Islet of Langerhans (tissue), 1 donor: ENCODE data around the gene RIMBP3C.
"Not testable (repeated sequence)": the region's sequence is repeated elsewhere in the genome, so short reads cannot be mapped to it uniquely, and the experiment has no call there.

ENCODE experiments used
- FAIRE-seq: peaks from one replicate; lab custom pipeline; 2011; peaks lifted over from hg19 to GRCh38; lab: Jason Lieb, UNC

RIMBP3C gene, protein sequence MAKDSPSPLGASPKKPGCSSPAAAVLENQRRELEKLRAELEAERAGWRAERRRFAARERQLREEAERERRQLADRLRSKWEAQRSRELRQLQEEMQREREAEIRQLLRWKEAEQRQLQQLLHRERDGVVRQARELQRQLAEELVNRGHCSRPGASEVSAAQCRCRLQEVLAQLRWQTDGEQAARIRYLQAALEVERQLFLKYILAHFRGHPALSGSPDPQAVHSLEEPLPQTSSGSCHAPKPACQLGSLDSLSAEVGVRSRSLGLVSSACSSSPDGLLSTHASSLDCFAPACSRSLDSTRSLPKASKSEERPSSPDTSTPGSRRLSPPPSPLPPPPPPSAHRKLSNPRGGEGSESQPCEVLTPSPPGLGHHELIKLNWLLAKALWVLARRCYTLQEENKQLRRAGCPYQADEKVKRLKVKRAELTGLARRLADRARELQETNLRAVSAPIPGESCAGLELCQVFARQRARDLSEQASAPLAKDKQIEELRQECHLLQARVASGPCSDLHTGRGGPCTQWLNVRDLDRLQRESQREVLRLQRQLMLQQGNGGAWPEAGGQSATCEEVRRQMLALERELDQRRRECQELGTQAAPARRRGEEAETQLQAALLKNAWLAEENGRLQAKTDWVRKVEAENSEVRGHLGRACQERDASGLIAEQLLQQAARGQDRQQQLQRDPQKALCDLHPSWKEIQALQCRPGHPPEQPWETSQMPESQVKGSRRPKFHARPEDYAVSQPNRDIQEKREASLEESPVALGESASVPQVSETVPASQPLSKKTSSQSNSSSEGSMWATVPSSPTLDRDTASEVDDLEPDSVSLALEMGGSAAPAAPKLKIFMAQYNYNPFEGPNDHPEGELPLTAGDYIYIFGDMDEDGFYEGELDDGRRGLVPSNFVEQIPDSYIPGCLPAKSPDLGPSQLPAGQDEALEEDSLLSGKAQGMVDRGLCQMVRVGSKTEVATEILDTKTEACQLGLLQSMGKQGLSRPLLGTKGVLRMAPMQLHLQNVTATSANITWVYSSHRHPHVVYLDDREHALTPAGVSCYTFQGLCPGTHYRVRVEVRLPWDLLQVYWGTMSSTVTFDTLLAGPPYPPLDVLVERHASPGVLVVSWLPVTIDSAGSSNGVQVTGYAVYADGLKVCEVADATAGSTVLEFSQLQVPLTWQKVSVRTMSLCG (N-terminal part only)

GRCh38 chr22:21551361-21551760, at the start of gene RIMBP3C:
Gene RIMBP3C (minus strand): TSS chr22:21551461. CDS start chr22:21550976, 485 bp downstream.
- not testable (repeated sequence) for FAIRE-seq

- FAIRE-seq = no peak
These were observed 48.0 kb upstream of the RIMBP3C start for GRCh38 chr22:21599053-21599893.

- FAIRE-seq = no peak
These were observed 47.0 kb upstream of the RIMBP3C start for GRCh38 chr22:21598302-21598701.

DNA sequence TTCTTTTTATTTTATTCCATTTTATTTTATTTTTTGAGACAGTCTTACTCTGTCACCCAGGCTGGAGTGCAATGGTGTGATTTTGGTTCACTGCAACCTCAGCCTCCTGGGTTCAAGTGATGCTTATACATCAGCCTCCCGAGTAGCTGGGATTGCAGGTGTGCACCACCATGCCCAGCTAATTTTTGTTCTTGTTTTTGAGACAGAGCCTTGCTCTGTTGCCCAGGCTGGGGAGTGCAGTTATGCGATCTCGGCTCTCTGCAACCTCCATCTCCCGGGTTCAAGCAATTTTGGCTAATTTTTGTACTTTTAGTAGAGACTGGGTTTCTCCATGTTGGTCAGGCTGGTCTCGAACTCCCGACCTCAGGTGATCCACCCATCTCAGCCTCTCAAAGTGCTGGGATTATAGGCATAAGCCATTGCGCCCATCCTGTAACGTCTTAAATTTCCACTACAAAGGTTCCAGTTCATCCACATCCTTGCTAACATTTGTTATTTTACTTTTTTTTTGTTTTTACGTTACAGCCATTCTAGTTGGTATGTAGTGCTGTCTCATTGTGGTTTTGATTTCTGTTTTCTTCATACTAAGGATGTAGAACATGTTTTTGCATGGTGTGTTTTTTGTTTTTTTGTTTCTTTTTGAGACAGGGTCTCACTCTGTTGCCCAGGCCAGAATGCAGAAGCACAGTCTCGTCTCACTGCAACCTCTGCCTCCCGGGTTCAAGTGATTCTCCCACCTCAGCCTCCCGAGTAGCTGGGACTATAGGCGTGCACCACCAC, 45.3 kb upstream of the RIMBP3C start:
- not testable (repeated sequence) for FAIRE-seq

GRCh38 chr22:21594865-21595452, 43.7 kb upstream of the RIMBP3C start:
- no peak for FAIRE-seq

DNA sequence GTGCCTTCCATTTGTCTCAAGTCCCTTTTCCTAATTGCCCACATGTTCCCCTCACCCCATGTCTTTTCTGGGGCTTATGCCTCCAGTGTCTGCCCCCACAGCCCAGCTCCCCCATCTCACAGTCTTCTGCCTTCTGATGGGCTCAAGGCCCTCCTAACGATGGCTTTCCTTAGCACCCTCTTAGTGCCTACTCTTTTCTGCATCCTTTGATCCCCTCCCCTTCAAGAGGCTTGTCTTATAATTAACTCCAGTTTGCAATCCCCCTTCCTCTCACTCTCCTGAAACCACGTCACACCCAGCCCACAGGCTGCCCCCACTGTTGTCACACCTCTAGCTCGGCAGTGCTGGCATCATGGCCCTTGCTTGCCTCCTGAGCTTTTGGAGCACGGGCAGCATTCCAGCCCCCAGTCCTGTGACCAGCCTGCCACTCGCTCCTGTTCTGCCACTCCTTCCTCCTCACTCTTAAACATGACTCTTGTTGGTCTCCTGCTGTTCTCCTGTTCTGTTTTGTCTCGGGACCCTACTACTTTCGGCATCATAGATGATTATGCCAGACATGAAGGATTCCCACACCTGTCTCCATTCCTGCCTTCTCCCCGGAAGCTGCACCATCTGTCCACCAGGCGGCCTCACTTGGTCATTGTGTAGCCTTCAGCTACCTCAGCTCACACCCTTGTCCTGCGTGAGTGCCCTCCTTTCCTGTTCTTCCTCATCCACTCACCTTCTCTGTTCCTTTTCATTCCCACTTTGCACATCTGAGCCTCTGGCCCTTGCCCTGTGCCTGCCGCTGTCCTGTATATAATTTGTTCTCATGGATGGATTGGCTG, 42.4 kb upstream of the RIMBP3C start:
- no peak for FAIRE-seq

GRCh38 chr22:21592422-21592821, 41.2 kb upstream of the RIMBP3C start:
- FAIRE-seq = no peak

- no peak for FAIRE-seq
These were observed 40.4 kb upstream of the RIMBP3C start for GRCh38 chr22:21591695-21592094.

GRCh38 chr22:21590809-21591641, 39.8 kb upstream of the RIMBP3C start:
- no peak for FAIRE-seq

- no peak for FAIRE-seq
These were observed 38.1 kb upstream of the RIMBP3C start for GRCh38 chr22:21589396-21589795.

DNA sequence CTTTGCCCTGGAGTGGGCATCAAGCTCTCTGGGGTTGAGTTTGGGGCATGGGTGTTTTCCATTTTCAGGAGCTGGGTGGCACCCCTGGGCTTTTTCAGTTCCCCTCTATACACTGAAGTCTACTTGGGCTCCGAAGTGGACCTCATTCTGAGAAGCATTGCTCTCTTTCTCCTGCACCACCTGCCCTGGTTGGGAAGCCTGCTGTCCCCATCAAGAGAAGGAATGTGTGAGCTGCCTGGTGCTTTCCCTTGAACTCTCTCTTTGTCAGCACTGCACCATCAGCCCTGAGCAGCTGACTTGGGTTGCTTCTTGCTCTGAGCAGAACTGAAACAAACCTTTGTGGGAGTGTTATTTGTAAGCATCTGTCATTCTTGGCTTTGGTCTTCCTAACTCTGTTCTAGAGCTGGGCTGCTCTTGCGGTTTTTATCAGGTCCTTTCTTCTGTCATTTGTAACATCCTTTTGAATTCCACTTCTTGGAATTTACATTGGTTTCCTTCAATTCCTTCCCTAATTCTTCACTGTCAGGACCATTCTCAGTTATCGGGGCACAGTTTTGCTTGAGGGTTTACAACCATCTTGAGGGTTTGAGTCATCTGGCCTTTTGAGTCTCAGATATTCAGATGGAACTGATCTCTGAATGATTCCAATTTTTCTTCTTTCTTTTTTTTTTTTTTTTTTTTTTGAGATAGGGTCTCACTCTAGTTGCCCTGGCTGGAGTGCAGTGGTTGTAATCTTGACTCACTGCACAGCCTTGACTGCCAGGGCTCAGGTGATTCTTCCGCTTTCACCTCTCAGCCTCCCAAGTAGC, 36.7 kb upstream of the RIMBP3C start:
- no peak for FAIRE-seq

- no peak for FAIRE-seq
These were observed 34.1 kb upstream of the RIMBP3C start for GRCh38 chr22:21585389-21585788.

- no peak for FAIRE-seq
These were observed 31.8 kb upstream of the RIMBP3C start for GRCh38 chr22:21582801-21583740.

GRCh38 chr22:21581009-21581713, 29.9 kb upstream of the RIMBP3C start:
- FAIRE-seq = not testable (repeated sequence)

- not testable (repeated sequence) for FAIRE-seq
These were observed 29.4 kb upstream of the RIMBP3C start for GRCh38 chr22:21580623-21581007.

GRCh38 chr22:21579474-21579851, 28.2 kb upstream of the RIMBP3C start:
- FAIRE-seq = no peak
